OCI-LY7 (cell line): ENCODE results near the gene RGS17.

Experiments
- CTCF ChIP-seq: fragments of 200-600 bp; sonication (generic); conservative IDR thresholded peaks from 2 replicates; pipeline ENCODE4 v1.5.1; 2014; ENCODE audit warnings: mild to moderate bottlenecking, antibody characterized with exemption, low read length, moderate library complexity, mixed read lengths
- EZH2phosphoT487 ChIP-seq: fragments of 200-600 bp; sonication (generic); IDR thresholded peaks from 2 replicates; pipeline ENCODE4 v1.6.1; 2018; ENCODE audit warnings: low read depth, borderline replicate concordance, mild to moderate bottlenecking, mixed run types, antibody characterized with exemption, low read length, moderate library complexity, mixed read lengths

- TF ChIP-seq CTCF (no peak), EZH2phosphoT487 (no peak)
Observed at GRCh38 chr6:153103319-153103655, 27.8 kb downstream of the RGS17 start.
